Stimulated activated CD4-positive, alpha-beta T cell treated with anti-CD3 and anti-CD28 coated beads, Interleukin-4, amount 100 ng/mL, for 4 hours (primary cell): Measurements from ENCODE around the gene VSTM4.

Source experiments
- DNase-seq, 2 experiments: peaks; one replicate each; pipeline ENCODE4 v3.0.0-alpha.2; 2020

VSTM4 gene

DNA sequence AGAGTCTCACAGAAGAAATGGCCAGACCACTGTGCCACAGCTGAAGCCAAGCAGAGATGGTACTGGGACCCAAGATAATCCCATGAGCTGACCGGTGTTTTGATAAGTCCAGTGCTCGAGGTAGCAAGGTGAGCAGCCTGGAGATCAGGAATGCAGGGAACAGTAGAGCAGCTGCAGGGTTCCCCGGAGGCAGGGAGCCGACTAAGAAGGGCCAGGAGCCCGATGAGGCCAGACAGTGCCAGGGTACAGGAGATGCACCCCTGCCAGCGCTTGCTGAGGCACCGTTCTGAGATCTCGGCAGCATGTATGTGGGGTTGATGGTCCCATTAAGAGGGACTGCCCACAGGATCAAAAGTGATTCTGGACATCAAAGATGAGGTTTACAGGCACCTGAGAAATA lies 47.1 kb downstream of the VSTM4 start:
- DNase-seq = no peak

GRCh38 chr10:49066944-49067730 lies 48.2 kb downstream of the VSTM4 start:
- no peak for DNase-seq

GRCh38 chr10:49062229-49062628 lies 53.1 kb downstream of the VSTM4 start:
- DNase-seq = no peak

- no peak for DNase-seq
These were observed 53.7 kb downstream of the VSTM4 start for GRCh38 chr10:49061667-49062066.

DNA sequence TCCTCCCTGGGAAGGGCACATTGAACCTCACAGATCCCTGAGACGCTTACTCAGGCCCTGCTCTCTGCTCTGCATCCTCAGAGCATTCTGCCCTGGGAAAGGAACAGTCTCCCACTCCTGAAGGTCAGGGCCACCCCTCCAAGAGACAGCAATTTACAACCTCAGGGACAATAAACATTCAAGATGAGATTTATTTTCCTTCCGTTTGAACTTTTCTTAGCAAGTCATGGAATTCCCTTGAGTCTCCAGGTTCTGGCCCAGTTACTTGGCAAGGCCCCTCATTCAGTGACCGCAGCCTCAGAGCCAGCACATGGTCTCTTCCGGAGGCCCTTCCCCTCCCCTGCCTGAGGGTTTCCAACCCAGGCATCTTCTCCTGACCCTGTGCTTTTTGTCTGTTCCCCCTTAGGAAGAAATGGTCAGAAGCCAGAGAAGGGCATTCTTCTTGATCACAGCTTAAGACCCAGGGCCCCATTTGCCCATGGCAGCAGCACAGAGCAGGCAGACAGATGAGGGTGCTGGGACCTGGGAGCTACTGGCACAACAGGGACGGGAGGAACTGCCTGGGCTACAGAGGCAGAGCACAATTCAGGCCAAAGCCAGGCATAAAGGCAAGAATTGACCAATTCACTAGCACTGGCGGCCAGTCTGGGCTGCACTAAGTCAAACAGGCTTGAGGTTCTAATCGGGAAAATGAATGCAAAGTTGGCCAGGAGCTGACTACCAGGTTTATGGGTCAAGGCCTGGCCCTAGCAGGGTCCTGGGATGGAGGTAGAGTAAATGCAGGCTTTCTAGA lies 56.7 kb downstream of the VSTM4 start:
- DNase-seq = no peak

GRCh38 chr10:49057231-49057880 lies 58.0 kb downstream of the VSTM4 start:
- no peak for DNase-seq

DNA sequence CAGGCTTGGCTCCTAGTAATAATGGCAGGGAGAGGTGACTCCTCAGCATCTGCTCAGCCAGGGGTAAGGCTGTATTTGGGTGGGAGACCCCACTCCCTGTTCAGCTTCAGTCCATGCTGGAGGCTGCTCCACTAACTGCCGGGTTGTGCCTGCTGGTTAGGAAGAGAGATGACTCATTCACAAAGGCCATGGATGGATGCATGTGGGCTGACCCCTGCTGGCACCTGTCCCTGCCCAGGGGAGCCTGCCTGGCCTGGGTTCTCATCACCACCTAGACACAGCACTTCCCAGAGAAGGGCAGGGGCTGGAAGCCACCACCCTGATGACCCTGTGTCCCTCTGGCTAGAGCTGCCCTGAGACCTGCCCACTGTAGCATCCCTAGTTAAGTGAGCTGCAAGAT lies 59.0 kb downstream of the VSTM4 start:
- DNase-seq = no peak

DNA sequence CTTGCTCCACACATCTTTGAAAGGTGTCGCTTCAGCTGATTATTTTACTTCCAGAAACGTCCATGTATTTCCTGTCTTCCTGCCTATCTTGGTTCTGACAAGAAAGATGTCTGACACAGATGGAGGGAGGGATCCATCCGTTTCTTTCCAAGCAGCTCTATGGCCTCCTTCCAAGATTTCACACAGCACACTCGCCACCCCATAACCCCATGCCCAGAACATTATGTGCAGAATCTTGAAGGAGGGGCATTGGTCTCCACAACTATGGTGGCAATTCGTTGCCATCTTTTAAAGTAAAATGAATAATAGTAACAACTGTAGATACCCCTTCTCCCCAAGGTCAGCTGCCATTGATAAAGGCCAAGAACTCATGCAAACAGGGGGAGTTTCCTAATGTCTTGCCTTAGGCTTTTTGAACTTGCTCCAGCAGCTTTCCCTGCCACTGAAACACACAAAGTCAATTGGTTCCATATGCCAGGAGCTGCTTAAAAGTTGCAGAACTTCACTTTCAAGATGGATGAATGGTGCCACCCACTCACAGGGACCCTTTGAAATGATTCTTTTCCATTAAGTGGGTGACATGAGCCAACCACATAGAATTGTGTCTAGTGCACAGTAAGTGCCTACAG lies 60.0 kb downstream of the VSTM4 start:
- DNase-seq = no peak

- DNase-seq = no peak
These were observed 60.6 kb downstream of the VSTM4 start for GRCh38 chr10:49054753-49055152.

- no peak for DNase-seq
These were observed 61.2 kb downstream of the VSTM4 start for GRCh38 chr10:49053998-49054692.

DNA sequence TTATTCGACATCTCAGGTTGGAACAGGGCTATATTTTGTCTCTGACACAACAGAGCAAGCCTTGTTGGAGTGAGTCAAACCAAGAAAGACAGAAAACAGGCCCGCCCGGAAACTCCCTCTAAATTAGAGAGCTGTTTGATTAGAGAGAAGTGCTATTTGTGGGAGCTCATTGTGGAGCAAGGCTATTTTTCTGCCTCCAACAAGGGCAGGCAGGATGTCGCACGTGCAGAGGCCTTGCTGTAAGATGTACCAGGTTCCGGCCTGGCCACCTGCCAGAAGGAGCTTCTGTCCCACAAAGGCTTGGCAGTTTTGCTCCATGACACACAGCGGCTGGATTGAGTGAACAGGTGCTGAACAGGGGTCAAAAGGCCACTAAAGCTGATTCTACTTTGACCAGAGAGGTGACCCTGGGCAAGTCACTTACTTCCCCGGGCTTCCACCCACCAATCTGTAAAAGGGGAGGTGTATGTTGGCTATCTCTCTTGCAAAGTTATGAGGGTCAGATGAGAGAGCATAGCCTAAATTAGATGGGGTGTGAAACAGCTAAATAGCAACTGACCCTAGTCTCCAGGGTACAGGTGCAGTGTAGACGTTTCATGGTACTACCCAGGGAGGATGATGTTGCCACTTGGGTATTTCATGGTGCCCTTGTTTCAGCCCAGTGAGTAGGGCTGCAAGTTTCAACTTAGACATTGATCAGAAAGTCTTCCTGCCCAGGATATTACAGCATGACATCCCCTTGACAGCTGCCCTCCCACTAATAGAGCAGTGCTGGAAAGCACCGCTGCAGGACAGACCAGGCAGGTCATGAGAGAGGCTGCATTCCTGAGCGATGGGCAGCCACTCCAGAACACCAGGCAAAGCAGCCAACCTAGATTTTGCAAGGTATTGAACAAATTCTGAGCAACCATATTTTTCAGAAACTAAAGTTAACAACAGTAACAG lies 62.0 kb downstream of the VSTM4 start:
- no peak for DNase-seq

- DNase-seq = no peak
These were observed 63.3 kb downstream of the VSTM4 start for GRCh38 chr10:49052069-49052468.

DNA sequence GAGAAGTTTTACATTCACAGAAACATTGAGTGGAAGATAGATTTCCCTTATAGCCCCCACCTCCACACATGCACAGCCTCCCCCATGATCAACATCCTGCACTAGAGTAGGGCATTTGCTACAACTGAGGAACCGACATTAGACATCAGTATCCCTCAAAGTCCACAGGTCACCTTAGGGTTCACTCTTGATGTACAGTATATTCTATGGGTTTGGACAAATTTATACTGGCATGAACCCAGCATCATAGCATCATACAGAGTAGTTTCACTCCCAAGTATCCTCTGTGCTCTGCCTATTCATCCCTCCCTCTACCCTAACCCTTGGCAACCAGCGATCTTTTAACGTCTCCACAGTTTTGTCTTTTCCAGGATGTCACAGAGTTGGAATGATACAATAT lies 64.4 kb downstream of the VSTM4 start:
- no peak for DNase-seq

DNA sequence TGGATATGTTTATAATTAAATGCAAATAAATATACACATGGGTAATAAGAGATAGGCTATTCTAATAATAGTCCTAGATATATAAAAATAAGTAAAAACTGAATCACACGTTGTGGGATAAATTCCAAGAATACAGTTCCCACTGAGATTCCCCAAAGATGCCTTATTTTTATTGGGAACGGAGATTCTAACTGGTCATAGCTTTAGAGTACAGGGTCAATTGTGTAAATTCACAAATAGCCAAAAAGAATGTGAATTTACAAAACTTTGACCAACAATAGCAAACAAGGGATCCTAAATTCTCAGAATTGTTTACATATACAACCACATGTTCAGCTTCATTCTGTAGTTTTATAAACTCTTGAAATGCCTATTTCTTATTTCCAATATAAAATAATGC lies 65.0 kb downstream of the VSTM4 start:
- no peak for DNase-seq

DNA sequence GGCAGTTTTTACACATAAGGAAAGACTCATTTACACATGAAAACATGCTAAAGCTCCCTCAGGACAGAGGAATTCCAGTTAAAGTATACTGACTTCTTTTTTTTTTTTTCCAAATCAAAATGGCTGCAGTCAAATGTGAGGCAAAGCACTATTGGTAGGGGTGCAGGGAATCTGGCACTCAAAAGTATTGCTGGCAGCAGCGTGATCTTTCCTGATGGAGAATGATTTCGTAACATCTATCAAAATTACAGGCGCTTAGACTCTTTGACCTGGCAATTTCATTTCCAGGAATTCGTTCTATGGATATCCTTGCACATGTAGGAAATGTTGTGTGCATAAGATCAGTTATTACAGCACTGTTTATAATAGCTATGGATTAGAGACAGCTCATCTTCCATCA lies 65.7 kb downstream of the VSTM4 start:
- no peak for DNase-seq

- no peak for DNase-seq
These were observed 68.1 kb downstream of the VSTM4 start for GRCh38 chr10:49047128-49047639.

DNA sequence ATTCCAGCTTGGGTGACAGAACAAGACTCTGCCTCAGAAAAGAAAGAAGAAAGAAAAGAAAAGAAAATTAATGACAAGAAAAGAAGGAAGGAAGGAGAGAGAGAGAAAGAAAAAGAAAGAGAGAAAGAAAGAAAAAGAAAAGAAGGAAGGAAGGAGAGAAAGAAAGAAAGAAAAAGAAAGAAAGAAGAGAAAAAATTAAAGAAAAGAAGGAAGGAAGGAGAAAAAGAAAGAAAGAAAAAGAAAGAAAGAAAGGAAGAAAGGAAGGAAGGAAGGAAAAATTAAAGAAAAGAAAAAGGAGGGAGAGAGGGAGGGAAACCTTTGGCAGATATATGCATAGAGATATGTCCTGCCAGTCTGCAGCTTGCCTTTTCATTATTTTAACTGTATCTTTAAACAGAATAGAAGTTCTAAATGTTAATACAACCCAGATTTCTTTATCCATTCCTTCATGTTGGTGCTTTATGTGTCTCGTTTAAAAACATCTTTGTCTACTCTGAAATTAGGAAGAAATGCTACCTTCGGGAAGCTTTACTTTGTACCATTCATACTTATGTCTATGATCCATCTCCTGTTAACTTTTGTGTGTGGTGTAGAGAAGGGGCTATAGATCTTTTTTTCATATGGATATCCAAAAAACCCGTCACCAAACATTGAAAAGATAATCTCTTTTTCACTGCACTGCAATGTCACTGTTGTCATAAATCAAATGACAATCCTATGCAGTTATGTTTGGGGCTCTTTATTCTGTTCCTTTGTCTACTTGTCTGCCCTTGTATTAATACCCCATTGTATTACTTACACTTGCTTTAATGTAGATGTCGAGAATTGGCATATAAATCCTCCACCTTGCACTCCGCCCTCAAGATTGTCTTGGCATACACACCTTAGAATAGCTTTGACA lies 70.8 kb downstream of the VSTM4 start:
- no peak for DNase-seq

- DNase-seq = no peak
These were observed 74.7 kb downstream of the VSTM4 start for GRCh38 chr10:49040601-49041000.

DNA sequence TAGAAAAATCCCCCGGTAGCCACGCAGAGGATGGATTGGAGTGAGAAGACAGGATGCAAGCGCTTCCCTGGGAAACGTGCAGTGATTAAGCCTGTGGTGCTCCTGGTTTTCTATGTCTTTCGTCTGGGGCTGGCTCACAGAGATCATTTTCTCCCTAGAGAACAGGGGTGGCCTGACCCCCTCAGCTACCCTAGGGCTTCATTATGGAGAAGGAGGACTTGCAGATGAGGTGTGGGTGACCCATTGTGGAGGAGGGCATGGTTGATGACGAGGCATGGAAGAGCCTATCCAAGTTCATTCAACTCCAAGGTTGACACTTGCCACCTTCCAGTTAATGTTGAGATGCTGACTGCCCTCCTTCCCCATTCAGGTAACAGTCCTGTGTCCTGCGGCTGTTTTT lies 75.9 kb downstream of the VSTM4 start:
- DNase-seq = no peak

DNA sequence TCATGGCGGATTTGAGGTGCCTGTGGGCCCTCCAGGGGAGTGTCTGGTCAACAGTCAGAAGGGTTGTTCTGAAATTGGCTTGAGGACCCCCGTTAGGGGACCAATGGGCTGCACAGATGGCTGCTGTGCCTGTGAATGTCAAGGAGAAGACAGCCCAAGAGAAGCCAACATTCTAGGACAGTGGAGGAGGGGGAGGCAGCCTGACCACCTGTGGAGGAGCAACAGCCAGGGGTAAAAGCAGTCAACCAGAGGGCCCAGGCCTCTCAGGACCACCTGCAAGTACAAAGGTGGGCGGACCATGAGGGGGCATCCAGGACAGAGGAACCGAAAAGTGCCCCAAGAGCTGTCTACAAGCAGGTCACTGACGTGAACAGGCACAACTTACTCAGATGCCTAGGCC lies 76.6 kb downstream of the VSTM4 start:
- DNase-seq = no peak
